Body of pancreas (tissue), 4 donors: ENCODE data around the gene CD58.

Experiments used
- POLR2A ChIP-seq, 3 donors: fragments of 450-650 bp; IDR thresholded peaks; one replicate each; pipeline ENCODE4 v1.6.1; 2016; ENCODE audit warnings: antibody characterized with exemption in 3 of 3, mild to moderate bottlenecking in 2 of 3
- TF ChIP-seq, protein P1 (sequence below), 7 experiments: fragments of 450-650 bp in 4 of 7; fragments of 200-600 bp in 3 of 7; sonication (generic) in 3 of 7; IDR thresholded peaks; one replicate each; pipeline ENCODE4 v1.5.1; 2016 to 2019; ENCODE audit warnings: antibody characterized with exemption in 7 of 7

DNA sequence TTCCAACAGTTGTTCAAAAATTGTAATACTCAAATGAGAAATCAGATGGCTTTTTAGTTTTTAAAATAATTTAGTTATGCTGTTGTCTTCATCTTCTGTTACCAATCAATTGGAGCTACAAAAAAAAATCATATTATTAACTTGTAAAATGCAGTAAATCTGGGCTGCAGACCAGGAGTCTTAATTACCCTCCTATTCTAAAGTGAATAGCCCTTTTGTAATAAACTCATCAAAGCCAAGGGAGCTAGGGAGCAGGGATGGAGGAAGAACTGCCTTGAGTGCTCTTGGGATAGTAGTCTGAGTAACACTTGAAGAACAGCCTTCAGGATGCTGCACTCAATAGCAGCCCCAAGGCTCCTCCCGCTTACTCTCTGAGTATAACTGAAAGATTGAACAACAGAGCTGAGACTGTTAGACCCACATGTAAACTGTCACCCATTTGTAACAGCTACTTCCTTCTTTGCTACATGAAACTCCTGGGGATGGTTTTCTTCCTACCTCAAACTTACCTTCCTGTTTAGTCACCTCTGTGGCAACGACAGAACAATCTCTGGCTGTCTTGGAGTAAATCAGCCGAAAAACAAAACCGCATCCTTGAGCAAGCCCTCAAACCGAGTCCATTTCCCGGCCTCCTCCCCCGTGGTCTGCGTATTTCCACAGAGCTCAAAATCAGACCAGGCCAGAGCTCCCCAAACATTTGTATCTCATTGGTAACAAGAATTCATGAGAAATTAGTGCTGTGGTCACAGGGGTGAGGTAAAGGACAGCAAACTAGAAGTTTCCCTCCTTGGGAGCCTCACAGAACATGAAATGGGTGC lies 55.9 kb downstream of the CD58 start:
- no peak for TF ChIP-seq POLR2A (IDR thresholded peaks at IDR 0.05)
- TF ChIP-seq, protein P1, sequence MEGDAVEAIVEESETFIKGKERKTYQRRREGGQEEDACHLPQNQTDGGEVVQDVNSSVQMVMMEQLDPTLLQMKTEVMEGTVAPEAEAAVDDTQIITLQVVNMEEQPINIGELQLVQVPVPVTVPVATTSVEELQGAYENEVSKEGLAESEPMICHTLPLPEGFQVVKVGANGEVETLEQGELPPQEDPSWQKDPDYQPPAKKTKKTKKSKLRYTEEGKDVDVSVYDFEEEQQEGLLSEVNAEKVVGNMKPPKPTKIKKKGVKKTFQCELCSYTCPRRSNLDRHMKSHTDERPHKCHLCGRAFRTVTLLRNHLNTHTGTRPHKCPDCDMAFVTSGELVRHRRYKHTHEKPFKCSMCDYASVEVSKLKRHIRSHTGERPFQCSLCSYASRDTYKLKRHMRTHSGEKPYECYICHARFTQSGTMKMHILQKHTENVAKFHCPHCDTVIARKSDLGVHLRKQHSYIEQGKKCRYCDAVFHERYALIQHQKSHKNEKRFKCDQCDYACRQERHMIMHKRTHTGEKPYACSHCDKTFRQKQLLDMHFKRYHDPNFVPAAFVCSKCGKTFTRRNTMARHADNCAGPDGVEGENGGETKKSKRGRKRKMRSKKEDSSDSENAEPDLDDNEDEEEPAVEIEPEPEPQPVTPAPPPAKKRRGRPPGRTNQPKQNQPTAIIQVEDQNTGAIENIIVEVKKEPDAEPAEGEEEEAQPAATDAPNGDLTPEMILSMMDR (IDR thresholded peaks at IDR 0.05), result no peak
